PFSK-1 (cell line): Measurements from ENCODE around the gene FAM221B.

Experiments used
- POLR2AphosphoS5 ChIP-seq: IDR thresholded peaks from 2 replicates; pipeline ENCODE4 v1.6.1; 2012; ENCODE audit warnings: low read depth, mild to moderate bottlenecking, control low read depth, low read length, moderate library complexity
- TAF1 ChIP-seq: IDR thresholded peaks from 2 replicates; pipeline ENCODE4 v1.6.1; 2012; ENCODE audit warnings: low read length, control low read depth, borderline replicate concordance; ENCODE audit not compliant: insufficient read depth
- TF ChIP-seq, protein P1 (sequence below), 2 experiments: IDR thresholded peaks; 2 replicates each; pipeline versions ENCODE4 v1.6.1 to v1.8.0; 2011 to 2012; ENCODE audit warnings: low read depth in 2 of 2, low read length in 2 of 2, control low read depth in 1 of 2, inconsistent platforms in 1 of 2, mild to moderate bottlenecking in 1 of 2, moderate library complexity in 1 of 2; ENCODE audit not compliant: insufficient read depth in 1 of 2

DNA sequence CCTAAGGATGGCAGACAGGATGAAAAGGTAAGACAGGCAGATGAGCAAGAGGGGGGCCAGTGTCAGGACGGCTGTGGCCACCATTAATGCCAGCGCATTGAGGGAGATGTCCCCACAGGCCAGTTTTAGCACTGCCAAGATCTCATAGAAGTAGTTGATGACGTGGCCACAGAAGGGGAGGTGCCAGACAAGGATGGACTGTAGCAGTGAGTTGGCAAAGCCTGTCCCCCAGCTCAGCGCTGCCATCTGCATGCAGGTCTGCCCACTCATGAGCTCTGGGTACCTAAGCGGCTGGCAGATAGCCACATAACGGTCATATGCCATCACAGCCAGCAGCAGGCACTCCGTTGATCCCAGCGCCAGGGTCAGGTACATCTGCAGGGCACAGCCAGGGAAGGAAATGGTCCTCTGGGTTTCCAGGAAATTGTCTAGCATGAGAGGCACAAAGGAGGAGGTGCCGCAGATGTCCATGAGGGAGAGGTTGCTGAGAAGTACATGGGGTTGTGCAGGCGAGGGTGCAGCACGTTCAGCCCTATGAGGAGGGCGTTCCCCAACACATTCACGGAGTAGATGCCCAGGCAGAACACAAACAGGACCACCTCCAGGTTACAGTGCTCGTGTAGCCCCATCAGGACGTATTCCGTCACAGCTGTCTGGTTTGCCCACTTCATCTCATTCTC is 30.9 kb upstream of the FAM221B start:
- TF ChIP-seq, protein P1, sequence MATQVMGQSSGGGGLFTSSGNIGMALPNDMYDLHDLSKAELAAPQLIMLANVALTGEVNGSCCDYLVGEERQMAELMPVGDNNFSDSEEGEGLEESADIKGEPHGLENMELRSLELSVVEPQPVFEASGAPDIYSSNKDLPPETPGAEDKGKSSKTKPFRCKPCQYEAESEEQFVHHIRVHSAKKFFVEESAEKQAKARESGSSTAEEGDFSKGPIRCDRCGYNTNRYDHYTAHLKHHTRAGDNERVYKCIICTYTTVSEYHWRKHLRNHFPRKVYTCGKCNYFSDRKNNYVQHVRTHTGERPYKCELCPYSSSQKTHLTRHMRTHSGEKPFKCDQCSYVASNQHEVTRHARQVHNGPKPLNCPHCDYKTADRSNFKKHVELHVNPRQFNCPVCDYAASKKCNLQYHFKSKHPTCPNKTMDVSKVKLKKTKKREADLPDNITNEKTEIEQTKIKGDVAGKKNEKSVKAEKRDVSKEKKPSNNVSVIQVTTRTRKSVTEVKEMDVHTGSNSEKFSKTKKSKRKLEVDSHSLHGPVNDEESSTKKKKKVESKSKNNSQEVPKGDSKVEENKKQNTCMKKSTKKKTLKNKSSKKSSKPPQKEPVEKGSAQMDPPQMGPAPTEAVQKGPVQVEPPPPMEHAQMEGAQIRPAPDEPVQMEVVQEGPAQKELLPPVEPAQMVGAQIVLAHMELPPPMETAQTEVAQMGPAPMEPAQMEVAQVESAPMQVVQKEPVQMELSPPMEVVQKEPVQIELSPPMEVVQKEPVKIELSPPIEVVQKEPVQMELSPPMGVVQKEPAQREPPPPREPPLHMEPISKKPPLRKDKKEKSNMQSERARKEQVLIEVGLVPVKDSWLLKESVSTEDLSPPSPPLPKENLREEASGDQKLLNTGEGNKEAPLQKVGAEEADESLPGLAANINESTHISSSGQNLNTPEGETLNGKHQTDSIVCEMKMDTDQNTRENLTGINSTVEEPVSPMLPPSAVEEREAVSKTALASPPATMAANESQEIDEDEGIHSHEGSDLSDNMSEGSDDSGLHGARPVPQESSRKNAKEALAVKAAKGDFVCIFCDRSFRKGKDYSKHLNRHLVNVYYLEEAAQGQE (IDR thresholded peaks at IDR 0.05; ENCODE audit: insufficient read depth in 1 of 2, low read depth in 2 of 2, low read length in 2 of 2), result no peak
- no peak for TF ChIP-seq TAF1
- no peak for TF ChIP-seq POLR2AphosphoS5
